HCT116 (cell line): ENCODE data around the gene KPNA1. TPM values are rescaled to one million over a fixed set of nuclear protein-coding genes. Genes with fewer than 3 reads are reported as not detected.

ENCODE experiments used
- ATAC-seq: fragments of 200-7000 bp; cut with Tn5 transposase; 2 replicates; pipeline ENCODE4 v1.9.1; 2020; ENCODE audit warnings: mild to moderate bottlenecking, moderate library complexity
- BruUV-seq: library from RNA; stranded (reverse); fragments of 400-500 nt; replicated peaks from 2 replicates; lab custom pipeline; 2021; lab: Mats Ljungman, UMichigan
- CTCF ChIA-PET: fragments of 300-600 bp; sonication (Branson Sonifier 250); formaldehyde crosslinking; loops from one replicate; lab custom pipeline; 2021; ENCODE audit warnings: antibody characterized with exemption; lab: Charles Lee
- POLR2A ChIA-PET: fragments of 300-600, 350-600 bp; sonication (Branson Sonifier 250); formaldehyde crosslinking; loops from one replicate; lab custom pipeline; 2021; ENCODE audit warnings: antibody characterized with exemption; lab: Charles Lee
- RAD21 ChIA-PET, 2 experiments: fragments of 300-600 bp; sonication (Branson Sonifier 250); formaldehyde crosslinking; loops; one replicate each; lab custom pipeline; 2023; ENCODE audit warnings: low total read pairs in 2 of 2; ENCODE audit not compliant: uncharacterized antibody in 2 of 2, unreplicated experiment in 2 of 2, low non-redundant PET in 1 of 2; lab: Charles Lee
- DNase-seq: peaks from one replicate; pipeline ENCODE4 v3.0.0-alpha.2; 2010; ENCODE audit warnings: low read depth, low spot score
- H2AFZ ChIP-seq: fragments of 200-600 bp; shearing (Covaris generic), sonication (generic); 2 replicates; pipeline ENCODE4 v1.6.1; 2017; ENCODE audit warnings: low read depth, mixed run types, mixed read lengths, antibody characterized with exemption, low read length; ENCODE audit not compliant: poor library complexity, severe bottlenecking
- H3K27ac ChIP-seq: 2 replicates; pipeline ENCODE4 v1.5.1; 2012; ENCODE audit warnings: low read depth, low read length
- H3K27me3 ChIP-seq: fragments of 200-600 bp; sonication (generic); 2 replicates; pipeline ENCODE4 v1.6.1; 2016; ENCODE audit warnings: mixed run types, low read length, mixed read lengths; ENCODE audit not compliant: insufficient read depth
- H3K36me3 ChIP-seq, 2 experiments: fragments of 200-500 bp in 1 of 2; fragments of 200-600 bp in 1 of 2; sonication (Bioruptor generic) in 1 of 2; sonication (generic) in 1 of 2; 2 replicates each; pipeline versions ENCODE4 v1.5.1 to v1.6.1; 2014 to 2016; ENCODE audit warnings: low read length in 2 of 2, inconsistent platforms in 1 of 2, mixed read lengths in 1 of 2, mixed run types in 1 of 2; ENCODE audit not compliant: insufficient read depth in 2 of 2, control insufficient read depth in 1 of 2
- H3K4me1 ChIP-seq, 2 experiments: fragments of 200-600 bp in 1 of 2; sonication (generic) in 1 of 2; 2 replicates each; pipeline versions ENCODE4 v1.5.1 to v1.6.1; 2012 to 2017; ENCODE audit warnings: low read length in 2 of 2, inconsistent platforms in 1 of 2, mild to moderate bottlenecking in 1 of 2, mixed read lengths in 1 of 2, mixed run types in 1 of 2, moderate library complexity in 1 of 2; ENCODE audit not compliant: insufficient read depth in 2 of 2, control insufficient read depth in 1 of 2
- H3K4me2 ChIP-seq: fragments of 200-600 bp; sonication (generic); 2 replicates; pipeline ENCODE4 v1.6.1; 2017; ENCODE audit warnings: mixed run types, low read length, mixed read lengths
- H3K4me3 ChIP-seq, 2 experiments: fragments of 200-600 bp in 1 of 2; sonication (generic) in 1 of 2; replicated peaks in 1 of 2; 2 replicates each; pipeline ENCODE4 v1.5.1; 2011 to 2016; ENCODE audit warnings: low read length in 2 of 2, control low read depth in 1 of 2, low read depth in 1 of 2, mild to moderate bottlenecking in 1 of 2, mixed read lengths in 1 of 2, mixed run types in 1 of 2
- H3K79me2 ChIP-seq: fragments of 200-600 bp; sonication (generic); 2 replicates; pipeline ENCODE4 v1.6.1; 2017; ENCODE audit warnings: mild to moderate bottlenecking, mixed run types, low read length, moderate library complexity, mixed read lengths; ENCODE audit not compliant: insufficient read depth
- H3K9ac ChIP-seq: fragments of 200-600 bp; sonication (generic); 2 replicates; pipeline ENCODE4 v1.6.1; 2016; ENCODE audit warnings: low read length, mixed read lengths
- H3K9me2 ChIP-seq: fragments of 200-600 bp; sonication (generic), shearing (Covaris generic); 2 replicates; pipeline ENCODE4 v1.6.1; 2017; ENCODE audit warnings: mixed run types, mild to moderate bottlenecking, moderate library complexity; ENCODE audit not compliant: insufficient read depth
- H3K9me3 ChIP-seq, 2 experiments: fragments of 200-500 bp in 1 of 2; fragments of 200-600 bp in 1 of 2; sonication (Bioruptor generic) in 1 of 2; sonication (generic) in 1 of 2; 2 replicates each; pipeline ENCODE4 v1.6.1; 2014 to 2017; ENCODE audit warnings: low read length in 2 of 2, mixed read lengths in 2 of 2, inconsistent platforms in 1 of 2, low read depth in 1 of 2, mild to moderate bottlenecking in 1 of 2, mixed run types in 1 of 2, moderate library complexity in 1 of 2; ENCODE audit not compliant: control insufficient read depth in 1 of 2, insufficient read depth in 1 of 2
- H4K20me1 ChIP-seq: fragments of 200-600 bp; sonication (generic), shearing (Covaris generic); 2 replicates; pipeline ENCODE4 v1.6.1; 2017; ENCODE audit warnings: mixed run types, mild to moderate bottlenecking, moderate library complexity; ENCODE audit not compliant: insufficient read depth
- CEBPB ChIP-seq: IDR thresholded peaks from 2 replicates; pipeline ENCODE4 v1.6.1; 2012; ENCODE audit warnings: low read depth
- CTCF ChIP-seq, 3 experiments: fragments of 200-600 bp in 1 of 3; sonication (generic) in 1 of 3; IDR thresholded peaks in 2 of 3; conservative IDR thresholded peaks in 1 of 3; 2 replicates each; pipeline ENCODE4 v1.5.1; 2012 to 2017; ENCODE audit warnings: low read depth in 2 of 3, low read length in 2 of 3, antibody characterized with exemption in 1 of 3, borderline replicate concordance in 1 of 3, control low read depth in 1 of 3, mild to moderate bottlenecking in 1 of 3, mixed read lengths in 1 of 3, mixed run types in 1 of 3, moderate library complexity in 1 of 3; ENCODE audit not compliant: insufficient read depth in 1 of 3
- EGR1 ChIP-seq: IDR thresholded peaks from 2 replicates; pipeline ENCODE4 v1.6.1; 2012; ENCODE audit warnings: low read depth
- FOSL1 ChIP-seq: IDR thresholded peaks from 2 replicates; pipeline ENCODE4 v1.6.1; 2012; ENCODE audit warnings: low read depth
- POLR2A ChIP-seq: IDR thresholded peaks from 2 replicates; pipeline ENCODE4 v1.7.0; 2011; ENCODE audit warnings: borderline replicate concordance; ENCODE audit not compliant: insufficient read depth, insufficient read length; ENCODE audit errors: extremely low read depth
- RAD21 ChIP-seq: IDR thresholded peaks from 2 replicates; pipeline ENCODE4 v1.6.1; 2012; ENCODE audit warnings: low read depth, mild to moderate bottlenecking
- YY1 ChIP-seq: IDR thresholded peaks from 2 replicates; pipeline ENCODE4 v1.6.1; 2011; ENCODE audit warnings: low read length, low read depth, moderate library complexity, mild to moderate bottlenecking; ENCODE audit not compliant: insufficient replicate concordance; ENCODE audit errors: extremely low read depth
- intact Hi-C: fragments of 100-400 bp; cut with micrococcal nuclease; formaldehyde crosslinking; loops from 2 replicates; pipeline ENCODE4 v1.10.0; 2022
- total RNA-seq: library from RNA; stranded (reverse); gene quantifications from one replicate; pipeline ENCODE4 v1.2.1, GENCODE V29; 2021; ENCODE audit not compliant: unreplicated experiment

The KPNA1 gene
- total RNA-seq, 1 experiment from 2014 or later: 73.4 TPM

GRCh38 chr3:122403489-122403888 is 111.2 kb downstream of the KPNA1 start:
- H3K9me2 ChIP-seq: no peaks in the 10 kb centered on the region
- intact Hi-C loops: no loop called here
- H3K36me3 ChIP-seq: peaks cover 16 to 35% of the 10 kb centered on the region in 2 experiments
- TF ChIP-seq YY1: no peak
- TF ChIP-seq, all 23 proteins: peak for 0
- Histone ChIP-seq H4K20me1 (no peaks in the 10 kb centered on the region; the same call in 1 of the 2 replicates), H3K27me3 (no peaks in the 10 kb centered on the region), H3K4me1 (no peaks in the 10 kb centered on the region), H3K9me3 (no peaks in the 10 kb centered on the region), H3K27ac (no peak overlapping the region), H3K9ac (no peak overlapping the region), H2AFZ (no peak overlapping the region), H3K4me3 (no peak overlapping the region), H3K4me2 (no peak overlapping the region), H3K79me2 (peaks cover 13% of the 10 kb centered on the region; the same call in 1 of the 2 replicates)
- BruUV-seq: no TSS peak
- ATAC-seq (no peak), DNase-seq (no peak)
- ChIA-PET RAD21 (no interaction called here), CTCF (no interaction called here), POLR2A (no interaction called here)

- BruUV-seq: no TSS peak
Measured at GRCh38 chr3:122398920-122399319, 115.8 kb downstream of the KPNA1 start.

More at GRCh38 chr3:122398920-122399319, 115.8 kb downstream of the KPNA1 start:
- Histone ChIP-seq H3K4me2 (no peak overlapping the region), H3K9ac (no peak overlapping the region), H4K20me1 (no peaks in the 10 kb centered on the region; the same call in 1 of the 2 replicates), H3K27ac (no peak overlapping the region), H2AFZ (no peak overlapping the region), H3K79me2 (peaks cover 23% of the 10 kb centered on the region), H3K9me3 (no peaks in the 10 kb centered on the region), H3K36me3 (peaks cover 5 to 10% of the 10 kb centered on the region in 2 experiments), H3K4me3 (no peak overlapping the region), H3K9me2 (no peaks in the 10 kb centered on the region), H3K27me3 (no peaks in the 10 kb centered on the region), H3K4me1 (peaks cover 0 to 3% of the 10 kb centered on the region in 2 experiments; a peak in 1 of 4 replicates)
- TF ChIP-seq FOSL1 (no peak), POLR2A (no peak), CTCF (IDR thresholded peaks at IDR 0.05 in 2 of 3, conservative IDR thresholded peaks at IDR 0.05 in 1 of 3; ENCODE audit: borderline replicate concordance in 1 of 3, insufficient read depth in 1 of 3, low read depth in 2 of 3, low read length in 2 of 3) (no peak), RAD21 (no peak), EGR1 (no peak), CEBPB (no peak)
- no peak for DNase-seq
- ChIA-PET CTCF (no interaction called here), RAD21 (no interaction called here), POLR2A (no interaction called here)
- no peak for ATAC-seq
- intact Hi-C loops: loop anchor here (5.0 kb wide), 1 partner anchor 858 kb away; no protein-coding TSS in a partner anchor
